ENCODE results near the gene VPS45. TPM values are rescaled to one million over a fixed set of nuclear protein-coding genes. Genes with fewer than 3 reads are reported as not detected.
A peak's percentile ranks its signal among the peaks of the same experiment; 100 is the strongest.

Gene VPS45
- total RNA-seq, 1 experiment from 2014 or later, result 49.5 TPM

DNA sequence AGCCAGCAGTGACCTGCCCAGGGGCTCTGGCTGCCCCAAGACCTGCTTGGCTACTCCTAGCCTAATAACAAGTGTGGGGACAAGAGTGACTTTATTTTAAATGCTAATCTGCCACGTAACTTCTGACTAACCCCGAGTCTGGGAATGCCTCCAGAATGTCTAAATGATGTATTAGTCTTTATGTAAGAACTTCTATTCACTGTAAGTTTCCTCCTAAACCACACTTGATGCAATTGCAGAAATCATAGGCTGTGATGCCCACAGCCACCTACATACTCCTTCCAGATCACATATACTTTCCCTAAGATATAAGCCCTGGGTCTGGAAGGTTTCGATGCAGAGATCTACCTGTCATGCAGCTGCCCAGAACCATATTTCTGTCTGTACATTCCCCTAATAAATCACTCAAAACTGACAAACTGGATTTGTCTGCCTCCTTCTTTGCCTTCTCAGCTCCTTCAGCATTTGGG is 5.9 kb upstream of the VPS45 start:
- Histone ChIP-seq H3K36me3 (no peaks in the 10 kb centered on the region), H3K27ac (no peak overlapping the region), H3K4me3 (no peak overlapping the region), H3K4me1 (peaks cover 13% of the 10 kb centered on the region), H3K9me3 (replicated peaks) (no peaks in the 10 kb centered on the region), H3K27me3 (no peaks in the 10 kb centered on the region)
- no peak for DNase-seq

DNA sequence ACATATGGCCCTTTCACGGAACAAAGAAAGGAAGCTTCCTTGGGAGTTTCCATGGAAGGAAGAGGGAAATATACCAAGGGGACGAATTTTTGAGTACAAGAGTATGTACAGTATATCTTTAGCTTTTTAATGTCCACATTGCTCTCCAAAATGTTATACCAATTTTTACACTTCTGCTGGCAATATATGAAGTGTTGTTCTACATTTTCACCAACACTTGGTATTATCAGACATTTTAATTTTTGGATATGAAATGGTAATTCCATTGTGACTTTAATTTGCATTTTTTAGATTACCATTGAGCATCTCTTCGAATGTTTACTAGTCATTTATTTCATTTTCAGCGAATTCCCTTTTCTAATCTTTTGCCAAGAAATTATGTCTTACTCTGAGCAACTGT is 5.5 kb upstream of the VPS45 start:
- Histone ChIP-seq H3K27me3 (no peaks in the 10 kb centered on the region), H3K9me3 (replicated peaks) (no peaks in the 10 kb centered on the region), H3K27ac (no peak overlapping the region)

DNA sequence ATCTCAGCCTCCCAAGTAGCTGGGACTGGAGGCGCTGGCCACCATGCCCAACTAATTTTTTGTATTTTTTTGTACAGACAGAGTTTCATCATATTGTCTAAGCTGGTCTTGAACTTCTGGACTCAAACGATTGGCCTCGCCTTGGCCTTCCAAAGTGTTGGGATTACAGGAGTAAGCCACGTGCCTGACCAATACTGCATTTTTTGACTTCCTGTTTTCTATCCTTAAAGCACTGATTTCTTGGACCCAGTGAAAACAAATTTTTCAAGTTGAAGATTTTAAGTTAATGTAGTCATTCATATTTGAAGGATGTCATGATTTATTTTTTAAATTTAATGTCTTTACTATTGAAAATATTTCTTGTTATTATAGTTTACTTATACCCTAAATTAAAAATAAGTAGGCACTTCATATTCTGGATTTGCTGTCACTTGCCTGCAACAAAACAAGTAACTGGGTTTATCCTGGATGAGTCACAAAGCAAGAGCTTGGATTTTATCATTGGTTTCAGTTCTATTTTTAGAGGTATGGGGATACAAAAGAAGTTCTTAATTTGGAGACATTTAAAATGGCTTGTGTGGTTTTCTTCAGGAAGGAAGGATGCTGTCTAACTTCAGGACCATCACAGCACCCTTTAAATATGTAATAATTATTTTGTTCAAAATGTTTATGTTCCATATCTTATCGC is 2.2 kb upstream of the VPS45 start:
- peak in 1 of 2 experiments; percentile 8 for DNase-seq
- no peaks in the 10 kb centered on the region for H3K9me3 ChIP-seq (replicated peaks)
- H3K4me3 ChIP-seq, result no peak overlapping the region
- no peak overlapping the region for H3K27ac ChIP-seq
- peaks cover 20% of the 10 kb centered on the region for H3K4me1 ChIP-seq
- no peaks in the 10 kb centered on the region for H3K27me3 ChIP-seq
- no peaks in the 10 kb centered on the region for H3K36me3 ChIP-seq

More for the DNA sequence above, 5.5 kb upstream of the VPS45 start:
- Histone ChIP-seq H3K4me1 (peaks cover 13% of the 10 kb centered on the region), H3K4me3 (no peak overlapping the region), H3K36me3 (no peaks in the 10 kb centered on the region)
- no peak for DNase-seq

DNA sequence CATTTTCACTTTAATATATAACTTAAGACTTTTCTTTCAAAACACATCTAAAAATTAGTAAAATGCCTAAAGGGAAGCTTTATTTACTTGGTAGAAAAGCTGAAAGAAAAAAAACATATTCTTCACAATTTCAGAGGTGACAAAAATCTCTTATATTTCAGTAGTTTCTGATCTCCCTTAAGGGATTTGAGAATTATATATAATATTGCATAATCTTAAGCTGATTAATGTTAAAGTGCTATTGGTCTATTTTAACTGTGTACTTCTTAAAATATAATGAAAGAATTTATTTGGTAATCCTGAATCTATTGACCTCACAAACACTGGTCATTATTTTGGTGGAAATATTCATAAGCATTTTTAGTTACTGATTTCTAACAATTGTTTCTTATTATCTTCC is 1.2 kb upstream of the VPS45 start:
- Histone ChIP-seq H3K9me3 (replicated peaks) (no peaks in the 10 kb centered on the region), H3K27ac (peak overlapping the region; percentile 88), H3K27me3 (no peaks in the 10 kb centered on the region), H3K4me1 (peaks cover 20% of the 10 kb centered on the region), H3K36me3 (peaks cover 2% of the 10 kb centered on the region; the same call in 1 of the 2 replicates), H3K4me3 (peak overlapping the region; percentile 69)
- DNase-seq, result no peak

DNA sequence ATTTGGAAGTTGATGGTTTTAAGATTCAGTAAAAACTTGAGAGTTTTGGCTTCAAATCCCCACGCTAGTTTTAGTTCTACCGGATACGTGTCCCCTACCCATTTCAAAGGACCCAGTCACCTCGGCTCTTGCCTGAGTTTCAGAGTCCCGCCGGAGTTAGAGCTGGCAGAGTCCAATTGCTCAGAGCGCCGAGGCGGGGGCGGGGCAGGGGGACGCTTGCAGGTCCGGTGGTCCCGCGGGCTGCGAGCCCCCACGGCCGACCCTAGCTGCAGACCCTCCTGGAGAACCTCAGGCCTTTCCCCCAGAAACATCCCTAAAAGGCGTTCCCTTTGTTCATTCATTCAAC is 765 bp upstream of the VPS45 start:
- DNase-seq, result peak; percentile 74 to 76
- no peaks in the 10 kb centered on the region for H3K27me3 ChIP-seq
- peak overlapping the region; percentile 69 for H3K4me3 ChIP-seq
- H3K36me3 ChIP-seq, result peaks cover 4% of the 10 kb centered on the region; the same call in 1 of the 2 replicates
- peaks cover 20% of the 10 kb centered on the region for H3K4me1 ChIP-seq
- H3K9me3 ChIP-seq (replicated peaks), result no peaks in the 10 kb centered on the region
- H3K27ac ChIP-seq, result peak overlapping the region; percentile 88

DNA sequence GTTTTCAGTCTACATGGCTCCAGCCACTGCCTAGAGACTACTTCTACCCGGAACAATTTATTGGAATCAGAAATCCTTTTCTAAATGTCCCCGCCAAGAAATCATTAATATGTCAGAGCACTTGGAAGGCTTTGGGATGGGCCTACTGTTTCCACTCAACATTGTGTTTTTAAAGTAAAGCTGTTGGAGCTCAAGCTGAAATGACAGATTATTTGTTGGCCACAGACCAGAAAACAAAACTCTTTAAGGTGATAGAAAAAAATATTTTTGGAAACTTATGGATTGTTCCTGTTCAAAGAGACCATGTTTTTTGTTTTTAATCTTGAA is 496 bp downstream of the VPS45 start:
- no peaks in the 10 kb centered on the region for H3K9me3 ChIP-seq (replicated peaks)
- no peak for DNase-seq
- H3K36me3 ChIP-seq, result peaks cover 11% of the 10 kb centered on the region
- no peaks in the 10 kb centered on the region for H3K27me3 ChIP-seq
- H3K4me3 ChIP-seq, result peak overlapping the region; percentile 69
- H3K27ac ChIP-seq, result peak overlapping the region; percentile 88
- peaks cover 20% of the 10 kb centered on the region for H3K4me1 ChIP-seq

DNA sequence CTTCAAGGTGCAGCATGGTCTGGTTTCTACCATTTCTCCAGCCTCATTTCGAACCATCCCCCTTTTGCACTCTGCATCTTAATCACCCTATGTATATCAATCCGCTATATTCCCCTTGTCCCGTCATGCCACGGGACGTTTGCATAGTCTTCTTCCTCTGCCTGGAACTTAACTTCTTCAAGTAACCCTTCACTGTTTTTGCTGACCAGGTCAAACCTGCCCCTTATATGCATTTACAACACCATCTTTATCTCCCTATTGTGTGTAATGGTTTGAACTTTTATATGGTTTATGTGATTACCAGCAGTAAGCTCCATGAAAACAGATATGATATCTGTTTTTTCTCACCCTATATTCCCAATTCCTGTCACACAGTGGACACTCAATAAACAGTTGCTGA is 2.3 kb downstream of the VPS45 start:
- Histone ChIP-seq H3K27me3 (no peaks in the 10 kb centered on the region), H3K27ac (no peak overlapping the region), H3K4me3 (no peak overlapping the region), H3K4me1 (peaks cover 20% of the 10 kb centered on the region), H3K9me3 (replicated peaks) (no peaks in the 10 kb centered on the region), H3K36me3 (peaks cover 21% of the 10 kb centered on the region)
- DNase-seq, result no peak

DNA sequence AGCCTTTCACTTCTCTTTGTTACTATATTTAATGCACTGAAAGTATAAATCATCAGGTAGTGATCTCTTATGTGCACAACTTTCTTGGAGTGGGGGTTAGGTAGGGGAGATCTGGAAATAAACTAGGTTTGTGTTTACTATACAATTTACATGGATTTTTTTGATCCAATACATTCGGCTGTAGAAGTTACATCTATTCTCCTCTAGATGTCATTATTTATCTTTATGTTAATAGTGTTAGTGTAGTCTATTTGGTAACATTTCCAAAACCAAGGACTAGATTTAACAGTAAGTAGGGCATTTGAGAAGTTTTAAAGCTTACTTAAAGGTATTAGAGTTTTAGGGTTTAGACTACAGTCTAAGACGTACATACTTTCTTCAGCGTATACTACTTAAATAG is 5.4 kb downstream of the VPS45 start:
- no peak for DNase-seq
- no peaks in the 10 kb centered on the region for H3K9me3 ChIP-seq (replicated peaks)

DNA sequence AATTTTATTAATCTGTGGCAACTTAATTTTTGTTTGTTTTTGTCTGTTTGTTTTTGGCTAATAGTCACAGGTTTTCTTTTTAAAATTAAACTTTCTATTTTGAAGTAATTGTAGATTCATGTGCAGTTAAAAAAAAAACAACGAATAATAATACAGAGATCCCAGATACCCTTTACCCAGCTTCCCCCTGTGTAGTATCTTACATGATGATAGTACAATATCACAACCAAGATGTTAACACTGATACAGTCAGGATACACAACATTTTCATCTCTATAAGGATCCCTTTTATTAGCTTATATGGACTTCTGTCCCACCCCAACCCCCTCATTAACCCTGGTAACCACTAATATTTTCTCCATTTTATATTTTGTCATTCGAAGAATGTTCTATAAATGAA is 5.9 kb downstream of the VPS45 start:
- no peak overlapping the region for H3K27ac ChIP-seq
- no peaks in the 10 kb centered on the region for H3K27me3 ChIP-seq
- DNase-seq, result no peak
- peaks cover 4% of the 10 kb centered on the region for H3K4me1 ChIP-seq
- H3K36me3 ChIP-seq, result peaks cover 49% of the 10 kb centered on the region
- no peaks in the 10 kb centered on the region for H3K9me3 ChIP-seq (replicated peaks)
- no peak overlapping the region for H3K4me3 ChIP-seq

More for the DNA sequence above, 5.4 kb downstream of the VPS45 start:
- H3K4me3 ChIP-seq, result no peak overlapping the region
- peaks cover 44% of the 10 kb centered on the region for H3K36me3 ChIP-seq
- H3K27ac ChIP-seq, result no peak overlapping the region
- H3K27me3 ChIP-seq, result no peaks in the 10 kb centered on the region
- peaks cover 6% of the 10 kb centered on the region for H3K4me1 ChIP-seq

DNA sequence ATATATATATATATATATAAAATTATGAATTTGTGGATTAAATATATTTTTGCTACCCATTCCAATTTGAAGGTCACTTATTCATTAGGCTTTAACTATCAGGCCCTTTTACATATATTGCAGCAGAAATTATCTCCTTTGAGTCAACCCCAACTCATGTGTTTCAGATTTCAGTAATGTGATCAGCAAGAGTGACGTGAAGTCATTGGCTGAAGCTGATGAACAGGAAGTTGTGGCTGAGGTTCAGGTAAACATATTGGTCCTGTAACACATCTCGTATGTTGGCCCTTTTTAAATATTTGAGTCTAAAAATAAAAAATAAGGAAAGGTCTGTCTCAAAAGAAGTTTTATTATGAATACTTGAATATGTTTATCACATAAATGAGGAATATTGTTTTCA is 8.5 kb downstream of the VPS45 start:
- H3K4me3 ChIP-seq, result no peak overlapping the region
- no peak overlapping the region for H3K27ac ChIP-seq
- no peaks in the 10 kb centered on the region for H3K27me3 ChIP-seq
- DNase-seq, result no peak
- peaks cover 51% of the 10 kb centered on the region for H3K36me3 ChIP-seq
- H3K4me1 ChIP-seq, result no peaks in the 10 kb centered on the region
- H3K9me3 ChIP-seq (replicated peaks), result no peaks in the 10 kb centered on the region

DNA sequence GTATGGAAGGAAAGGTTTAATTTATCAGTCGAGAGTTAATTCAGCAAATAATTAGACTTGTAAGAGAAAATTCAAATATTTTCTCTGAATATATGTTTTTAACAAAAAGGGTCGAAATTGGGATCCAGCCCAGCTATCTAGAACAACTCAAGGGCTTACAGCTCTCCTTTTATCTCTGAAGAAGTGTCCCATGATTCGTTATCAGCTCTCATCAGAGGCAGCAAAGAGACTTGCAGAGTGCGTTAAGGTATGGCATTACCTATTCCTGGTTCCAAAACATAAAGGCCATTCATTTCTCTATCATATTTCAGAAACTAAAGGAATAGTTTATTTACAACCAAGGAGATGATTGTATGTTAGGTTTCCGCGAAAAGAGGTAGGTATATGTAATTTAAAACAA is 9.4 kb downstream of the VPS45 start:
- H3K36me3 ChIP-seq, result peaks cover 55% of the 10 kb centered on the region
- no peak overlapping the region for H3K27ac ChIP-seq
- H3K4me1 ChIP-seq, result no peaks in the 10 kb centered on the region
- no peaks in the 10 kb centered on the region for H3K27me3 ChIP-seq
- no peaks in the 10 kb centered on the region for H3K9me3 ChIP-seq (replicated peaks)
- DNase-seq, result no peak
- no peak overlapping the region for H3K4me3 ChIP-seq

DNA sequence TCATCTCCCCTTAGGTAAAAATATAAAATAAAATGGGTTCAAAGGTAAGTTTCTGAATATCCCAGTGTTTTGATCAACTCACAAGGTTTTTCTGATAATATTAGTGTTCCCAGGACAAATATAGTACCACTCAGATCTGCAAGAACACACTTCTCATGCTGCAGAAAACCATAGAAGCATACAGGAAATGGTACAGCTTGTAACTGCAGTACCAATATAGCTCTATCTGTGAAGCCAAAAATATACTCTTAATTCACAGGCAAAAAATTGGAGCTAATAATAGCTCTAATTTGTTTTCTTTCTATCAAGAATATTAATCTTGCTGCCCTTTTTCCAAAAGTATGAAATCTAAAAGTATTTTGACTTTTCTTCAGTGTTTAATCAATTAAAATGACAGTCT is 13.2 kb downstream of the VPS45 start:
- Histone ChIP-seq H3K9me3 (replicated peaks) (no peaks in the 10 kb centered on the region), H3K4me1 (no peaks in the 10 kb centered on the region), H3K36me3 (peaks cover 59% of the 10 kb centered on the region), H3K27ac (no peak overlapping the region), H3K27me3 (no peaks in the 10 kb centered on the region), H3K4me3 (no peak overlapping the region)
- no peak for DNase-seq

DNA sequence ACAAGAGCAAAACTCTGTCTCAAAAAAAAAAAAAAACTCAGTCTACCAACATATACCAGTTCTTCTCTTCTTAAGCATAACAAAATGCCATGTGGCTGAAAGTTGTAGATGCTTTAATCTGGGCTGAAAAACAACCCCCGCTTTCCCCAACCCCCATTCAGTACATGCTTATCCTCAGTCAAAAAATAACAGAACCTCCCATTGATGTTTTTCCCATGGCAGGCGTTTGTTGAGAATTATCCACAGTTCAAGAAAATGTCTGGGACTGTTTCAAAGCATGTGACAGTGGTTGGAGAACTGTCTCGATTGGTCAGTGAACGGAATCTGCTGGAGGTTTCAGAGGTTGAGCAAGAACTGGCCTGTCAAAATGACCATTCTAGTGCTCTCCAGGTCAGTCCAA is 14.9 kb downstream of the VPS45 start:
- no peak overlapping the region for H3K4me3 ChIP-seq
- H3K4me1 ChIP-seq, result no peaks in the 10 kb centered on the region
- H3K36me3 ChIP-seq, result peaks cover 49% of the 10 kb centered on the region
- no peak for DNase-seq
- H3K9me3 ChIP-seq (replicated peaks), result no peaks in the 10 kb centered on the region
- H3K27ac ChIP-seq, result no peak overlapping the region
- no peaks in the 10 kb centered on the region for H3K27me3 ChIP-seq

DNA sequence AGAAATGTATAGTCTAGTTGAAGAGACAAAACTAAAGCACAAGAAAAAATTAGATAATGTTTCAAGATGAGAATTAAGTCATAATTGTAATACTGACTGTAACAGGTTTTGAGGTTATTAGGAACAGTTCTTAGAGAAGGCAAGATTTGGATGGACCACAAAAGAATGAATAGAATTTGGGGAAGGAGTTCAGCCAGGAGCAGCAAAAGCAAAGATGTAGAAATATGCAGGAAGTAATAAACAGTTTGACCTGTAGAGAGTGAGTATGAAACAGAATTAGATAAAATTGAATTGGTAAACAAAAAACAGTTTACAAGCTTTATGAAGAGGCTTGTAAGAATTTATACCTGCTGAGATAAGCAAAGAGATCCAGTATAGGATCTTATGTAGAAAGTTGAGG is 16.3 kb downstream of the VPS45 start:
- Histone ChIP-seq H3K4me3 (no peak overlapping the region), H3K9me3 (replicated peaks) (no peaks in the 10 kb centered on the region), H3K27me3 (no peaks in the 10 kb centered on the region), H3K27ac (no peak overlapping the region), H3K36me3 (peaks cover 42% of the 10 kb centered on the region), H3K4me1 (no peaks in the 10 kb centered on the region)
- no peak for DNase-seq

DNA sequence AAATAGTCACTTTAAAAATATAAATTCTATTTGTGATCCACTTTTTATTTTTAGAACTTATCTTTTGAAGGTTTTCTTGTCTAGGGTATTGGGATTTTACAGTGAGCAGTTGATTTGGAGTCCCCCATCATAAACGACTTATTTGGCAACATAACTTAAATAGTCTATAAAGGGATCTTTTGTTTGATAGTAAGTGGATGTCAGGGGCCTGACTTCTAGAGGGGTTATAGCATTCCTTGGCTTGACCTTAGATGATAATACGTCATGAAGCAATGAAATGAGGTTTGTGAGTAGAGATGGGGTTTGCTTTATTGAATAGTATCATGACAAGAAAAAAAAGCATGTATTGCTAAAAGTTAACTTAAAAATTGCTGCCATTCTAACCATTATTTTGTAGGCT is 17.8 kb downstream of the VPS45 start:
- Histone ChIP-seq H3K4me3 (no peak overlapping the region), H3K27ac (no peak overlapping the region), H3K9me3 (replicated peaks) (no peaks in the 10 kb centered on the region), H3K4me1 (no peaks in the 10 kb centered on the region), H3K27me3 (no peaks in the 10 kb centered on the region), H3K36me3 (peaks cover 48% of the 10 kb centered on the region)
- DNase-seq, result no peak

DNA sequence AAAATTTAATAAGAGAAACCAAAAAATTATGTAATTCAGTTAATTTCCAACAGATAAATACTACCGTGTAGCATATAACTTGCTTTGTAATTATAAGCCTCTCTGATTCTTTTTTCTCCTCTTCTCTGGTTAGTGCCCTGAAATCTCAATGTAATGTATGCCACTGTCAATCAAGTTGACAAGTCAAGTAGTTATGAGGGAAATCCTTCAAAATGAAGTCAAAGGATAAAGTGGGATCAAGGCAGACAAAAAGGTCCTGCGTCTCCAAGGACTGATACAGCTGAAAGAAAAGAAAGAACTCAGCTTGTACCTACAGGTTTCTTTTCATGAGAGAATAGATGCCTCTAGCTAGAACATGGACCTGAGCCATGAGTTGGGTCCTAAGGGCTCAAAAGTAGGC is 19.8 kb downstream of the VPS45 start:
- Histone ChIP-seq H3K4me1 (no peaks in the 10 kb centered on the region), H3K27me3 (no peaks in the 10 kb centered on the region), H3K36me3 (peaks cover 53% of the 10 kb centered on the region), H3K9me3 (replicated peaks) (no peaks in the 10 kb centered on the region), H3K27ac (no peak overlapping the region), H3K4me3 (no peak overlapping the region)
- DNase-seq, result no peak
